ES-I3 (cell line): Measurements from ENCODE around the gene SMIM3.
A peak's percentile ranks its signal among the peaks of the same experiment; 100 is the strongest.

ENCODE experiments used
- H3K36me3 ChIP-seq: 2 replicates; pipeline ENCODE4 v1.6.1; 2013; ENCODE audit warnings: mild to moderate bottlenecking, low read length, control low read depth, moderate library complexity; ENCODE audit not compliant: insufficient read depth
- H3K4me1 ChIP-seq: 2 replicates; pipeline ENCODE4 v1.6.1; 2013; ENCODE audit warnings: mild to moderate bottlenecking, control low read depth, low read length; ENCODE audit not compliant: insufficient read depth
- H3K9ac ChIP-seq: 2 replicates; pipeline ENCODE4 v1.6.1; 2013; ENCODE audit warnings: low read depth, mild to moderate bottlenecking, low read length, moderate library complexity
- H3K9me3 ChIP-seq: 2 replicates; pipeline ENCODE4 v1.6.1; 2013; ENCODE audit warnings: mild to moderate bottlenecking, low read length, moderate library complexity; ENCODE audit not compliant: control insufficient read depth, insufficient read depth

The SMIM3 gene

GRCh38 chr5:150758203-150758530, 20.4 kb upstream of the SMIM3 start:
- Histone ChIP-seq H3K36me3 (peaks cover 9% of the 10 kb centered on the region; the same call in 1 of the 2 replicates), H3K4me1 (no peaks in the 10 kb centered on the region), H3K9ac (peak overlapping the region; percentile 79), H3K9me3 (peaks cover 5% of the 10 kb centered on the region; the same call in 1 of the 2 replicates)

GRCh38 chr5:150758531-150759333, 19.8 kb upstream of the SMIM3 start, which contains the start of gene DCTN4:
Gene DCTN4 (minus strand): TSS chr5:150759017. CDS start chr5:150758993, 24 bp downstream.
- H3K9me3 ChIP-seq, result peaks cover 5% of the 10 kb centered on the region; the same call in 1 of the 2 replicates
- peak within 1 kb of the TSS; percentile 79 for H3K9ac ChIP-seq
- no peaks in the 10 kb centered on the region for H3K4me1 ChIP-seq
- peaks cover 3% of the 10 kb centered on the region; the same call in 1 of the 2 replicates for H3K36me3 ChIP-seq

- Histone ChIP-seq H3K9ac (peak overlapping the region; percentile 79; the same call in 1 of the 2 replicates), H3K4me1 (no peaks in the 10 kb centered on the region), H3K9me3 (peaks cover 5% of the 10 kb centered on the region; the same call in 1 of the 2 replicates), H3K36me3 (no peaks in the 10 kb centered on the region)
These were observed 19.3 kb upstream of the SMIM3 start for GRCh38 chr5:150759334-150759583.

- H3K9ac ChIP-seq, result no peak overlapping the region
- peaks cover 5% of the 10 kb centered on the region; the same call in 1 of the 2 replicates for H3K9me3 ChIP-seq
- no peaks in the 10 kb centered on the region for H3K36me3 ChIP-seq
- H3K4me1 ChIP-seq, result no peaks in the 10 kb centered on the region
These were observed 16.3 kb upstream of the SMIM3 start for GRCh38 chr5:150762211-150762610.

GRCh38 chr5:150763023-150763769, 15.4 kb upstream of the SMIM3 start:
- H3K4me1 ChIP-seq, result no peaks in the 10 kb centered on the region
- no peak overlapping the region for H3K9ac ChIP-seq
- H3K9me3 ChIP-seq, result peaks cover 5% of the 10 kb centered on the region; the same call in 1 of the 2 replicates
- H3K36me3 ChIP-seq, result no peaks in the 10 kb centered on the region

- Histone ChIP-seq H3K4me1 (no peaks in the 10 kb centered on the region), H3K9me3 (peaks cover 3% of the 10 kb centered on the region; the same call in 1 of the 2 replicates), H3K36me3 (no peaks in the 10 kb centered on the region), H3K9ac (no peak overlapping the region)
These were observed 14.0 kb upstream of the SMIM3 start for GRCh38 chr5:150764530-150764929.

GRCh38 chr5:150765011-150765798, 13.4 kb upstream of the SMIM3 start:
- Histone ChIP-seq H3K4me1 (no peaks in the 10 kb centered on the region), H3K36me3 (no peaks in the 10 kb centered on the region)

GRCh38 chr5:150765799-150766169, 12.8 kb upstream of the SMIM3 start:
- Histone ChIP-seq H3K36me3 (no peaks in the 10 kb centered on the region), H3K9ac (no peak overlapping the region), H3K4me1 (no peaks in the 10 kb centered on the region), H3K9me3 (no peaks in the 10 kb centered on the region)

More at GRCh38 chr5:150765011-150765798, 13.4 kb upstream of the SMIM3 start:
- Histone ChIP-seq H3K9ac (no peak overlapping the region), H3K9me3 (no peaks in the 10 kb centered on the region)

- Histone ChIP-seq H3K36me3 (no peaks in the 10 kb centered on the region), H3K9me3 (no peaks in the 10 kb centered on the region), H3K4me1 (no peaks in the 10 kb centered on the region), H3K9ac (no peak overlapping the region)
These were observed 12.3 kb upstream of the SMIM3 start for GRCh38 chr5:150766251-150766650.

- no peaks in the 10 kb centered on the region for H3K9me3 ChIP-seq
- no peaks in the 10 kb centered on the region for H3K4me1 ChIP-seq
- H3K9ac ChIP-seq, result no peak overlapping the region
- H3K36me3 ChIP-seq, result no peaks in the 10 kb centered on the region
These were observed 7.3 kb upstream of the SMIM3 start for GRCh38 chr5:150771034-150771795.

- Histone ChIP-seq H3K4me1 (peaks cover 7% of the 10 kb centered on the region), H3K9me3 (no peaks in the 10 kb centered on the region), H3K36me3 (no peaks in the 10 kb centered on the region), H3K9ac (no peak overlapping the region)
These were observed 4.4 kb upstream of the SMIM3 start for GRCh38 chr5:150774145-150774544.

GRCh38 chr5:150777685-150778084, 872 bp upstream of the SMIM3 start:
- Histone ChIP-seq H3K9ac (no peak overlapping the region; the same call in 1 of the 2 replicates), H3K36me3 (no peaks in the 10 kb centered on the region), H3K4me1 (peaks cover 12% of the 10 kb centered on the region), H3K9me3 (no peaks in the 10 kb centered on the region)

GRCh38 chr5:150778088-150778516, 455 bp upstream of the SMIM3 start:
- no peaks in the 10 kb centered on the region for H3K9me3 ChIP-seq
- peaks cover 12% of the 10 kb centered on the region for H3K4me1 ChIP-seq
- peak overlapping the region; percentile 79 for H3K9ac ChIP-seq
- no peaks in the 10 kb centered on the region for H3K36me3 ChIP-seq
